Myocyte (in vitro differentiated cells): Measurements from ENCODE around the gene PEX11G. TPM values are rescaled to one million over a fixed set of nuclear protein-coding genes. Genes with fewer than 3 reads are reported as not detected.

Experiments
- DNase-seq: peaks from one replicate; pipeline ENCODE4 v3.0.0-alpha.2; 2012; ENCODE audit warnings: low read depth
- total RNA-seq: library from RNA; depleted of rRNA; stranded (reverse); fragments of >200 nt; gene quantifications from 2 replicates; pipeline ENCODE4 v1.2.3, GENCODE V29; 2014

PEX11G gene
- total RNA-seq, 1 donor from 2014 or later: 2.4 TPM

GRCh38 chr19:7440188-7440975 lies 48.5 kb downstream of the PEX11G start:
- no peak for DNase-seq

- no peak for DNase-seq
Observed at GRCh38 chr19:7435586-7435985, 53.2 kb downstream of the PEX11G start.

- no peak for DNase-seq
Observed at GRCh38 chr19:7434391-7434790, 54.4 kb downstream of the PEX11G start.

- peak; percentile 42 for DNase-seq
Observed at GRCh38 chr19:7433456-7433855, 55.4 kb downstream of the PEX11G start.

GRCh38 chr19:7429638-7430282 lies 59.1 kb downstream of the PEX11G start:
- no peak for DNase-seq

GRCh38 chr19:7428651-7429113 lies 60.2 kb downstream of the PEX11G start:
- DNase-seq: no peak

GRCh38 chr19:7427944-7428343 lies 60.9 kb downstream of the PEX11G start:
- no peak for DNase-seq

GRCh38 chr19:7426986-7427385 lies 61.8 kb downstream of the PEX11G start:
- DNase-seq: no peak

Other genes starting within 250 kb of the PEX11G start
- gene INSR, start 194.6 kb downstream of the PEX11G start, total RNA-seq: 15.4 and 22.8 TPM in 2 replicates
- gene ARHGEF18, start 140.1 kb downstream of the PEX11G start, total RNA-seq: 37.9 and 43.6 TPM in 2 replicates
- gene ZNF358, start 27.1 kb upstream of the PEX11G start, total RNA-seq: 70.8 and 83.6 TPM in 2 replicates
- 9.2 and 10.7 TPM in 2 replicates for gene MCOLN1, start 33.6 kb upstream of the PEX11G start, total RNA-seq
- gene PNPLA6, start 46.7 kb upstream of the PEX11G start, total RNA-seq: 92.8 and 127 TPM in 2 replicates
- gene CAMSAP3, start 106.8 kb upstream of the PEX11G start, total RNA-seq: not detected in 2 replicates
- 30.5 and 31.2 TPM in 2 replicates for gene XAB2, start 140.5 kb upstream of the PEX11G start, total RNA-seq
- 8.8 and 15.9 TPM in 2 replicates for gene PET100, start 140.8 kb upstream of the PEX11G start, total RNA-seq
- not detected in 2 replicates for gene PCP2, start 144.7 kb upstream of the PEX11G start, total RNA-seq
- 1.9 TPM in 1 of 2 replicates, not detected in the other for gene STXBP2, start 148.1 kb upstream of the PEX11G start, total RNA-seq
- not detected in 2 replicates for gene RETN, start 180.0 kb upstream of the PEX11G start, total RNA-seq
- gene MCEMP1, start 188.1 kb upstream of the PEX11G start, total RNA-seq: not detected in 2 replicates
- gene TRAPPC5, start 191.8 kb upstream of the PEX11G start, total RNA-seq: 50.4 and 95.9 TPM in 2 replicates
- gene FCER2, start 213.1 kb upstream of the PEX11G start, total RNA-seq: not detected in 2 replicates
- not detected in 2 replicates for gene CLEC4G, start 243.1 kb upstream of the PEX11G start, total RNA-seq